ENCODE results near the gene MAT2B.
A peak's percentile ranks its signal among the peaks of the same experiment; 100 is the strongest.

GRCh38 chr5:163503106-163504078 is 2.0 kb upstream of the MAT2B start:
- TF ChIP-seq BHLHE40 (IDR thresholded peaks at IDR 0.05; ENCODE audit: borderline replicate concordance) = peak; percentile 44; the same call in 1 of the 2 replicates
- no peak for TF ChIP-seq SP1 (IDR thresholded peaks at IDR 0.05)
- no peak for TF ChIP-seq FOXK2 (IDR thresholded peaks at IDR 0.05)
- no peak for TF ChIP-seq HDGF (IDR thresholded peaks at IDR 0.05; ENCODE audit: borderline replicate concordance)
- no peak for TF ChIP-seq TARDBP (IDR thresholded peaks at IDR 0.05)
- no peak for TF ChIP-seq FOXA1 (IDR thresholded peaks at IDR 0.05)
- no peak for TF ChIP-seq FOXM1 (IDR thresholded peaks at IDR 0.05; ENCODE audit: borderline replicate concordance)

Data from HEK293T (cell line).